Trophoblast cell (in vitro differentiated cells and primary cell): Measurements from ENCODE around the gene SCN5A.

Source experiments
- DNase-seq, 2 donors: peaks; one replicate each; pipeline ENCODE4 v3.0.0-alpha.2; 2016
- H2AFZ ChIP-seq: 2 replicates; pipeline ENCODE4 v1.6.1; 2013; ENCODE audit warnings: low read length, moderate library complexity, mild to moderate bottlenecking; ENCODE audit not compliant: insufficient read depth, poor library complexity
- H2AK5ac ChIP-seq: 2 replicates; pipeline ENCODE4 v1.6.1; 2013; ENCODE audit warnings: mild to moderate bottlenecking, low read length
- H2BK120ac ChIP-seq: 2 replicates; pipeline ENCODE4 v1.6.1; 2013; ENCODE audit warnings: low read length, mild to moderate bottlenecking, moderate library complexity; ENCODE audit not compliant: insufficient read depth, poor library complexity
- H2BK12ac ChIP-seq: 2 replicates; pipeline ENCODE4 v1.6.1; 2013; ENCODE audit warnings: mild to moderate bottlenecking, low read length, moderate library complexity
- H2BK5ac ChIP-seq: 2 replicates; pipeline ENCODE4 v1.6.1; 2013; ENCODE audit warnings: low read length, low read depth, moderate library complexity, mild to moderate bottlenecking; ENCODE audit not compliant: poor library complexity
- H3K14ac ChIP-seq: 2 replicates; pipeline ENCODE4 v1.6.1; 2013; ENCODE audit warnings: mild to moderate bottlenecking, low read length
- H3K18ac ChIP-seq: 2 replicates; pipeline ENCODE4 v1.6.1; 2013; ENCODE audit warnings: mild to moderate bottlenecking, low read length
- H3K23ac ChIP-seq: 2 replicates; pipeline ENCODE4 v1.6.1; 2013; ENCODE audit warnings: low read length
- H3K27ac ChIP-seq: 2 replicates; pipeline ENCODE4 v1.5.1; 2013; ENCODE audit warnings: low read depth, mild to moderate bottlenecking, inconsistent platforms, low read length, moderate library complexity
- H3K27me3 ChIP-seq: 2 replicates; pipeline ENCODE4 v1.6.1; 2013; ENCODE audit warnings: inconsistent platforms, mild to moderate bottlenecking, low read length, moderate library complexity; ENCODE audit not compliant: insufficient read depth
- H3K36me3 ChIP-seq, 2 experiments: 1 replicate in 1 of 2; 2 replicates in 1 of 2; pipeline ENCODE4 v1.6.1; 2013; ENCODE audit warnings: low read length in 2 of 2, mild to moderate bottlenecking in 2 of 2, moderate library complexity in 1 of 2; ENCODE audit not compliant: insufficient read depth in 2 of 2, control insufficient read depth in 1 of 2
- H3K4ac ChIP-seq: 2 replicates; pipeline ENCODE4 v1.6.1; 2013; ENCODE audit warnings: low read depth, mild to moderate bottlenecking, low read length, moderate library complexity
- H3K4me1 ChIP-seq, 2 experiments: 1 replicate in 1 of 2; 2 replicates in 1 of 2; pipeline ENCODE4 v1.6.1; 2013; ENCODE audit warnings: low read length in 2 of 2, mild to moderate bottlenecking in 2 of 2, moderate library complexity in 1 of 2; ENCODE audit not compliant: insufficient read depth in 2 of 2, control insufficient read depth in 1 of 2
- H3K4me2 ChIP-seq: 2 replicates; pipeline ENCODE4 v1.6.1; 2013; ENCODE audit warnings: inconsistent platforms, mild to moderate bottlenecking, low read length, moderate library complexity
- H3K4me3 ChIP-seq: 2 replicates; pipeline ENCODE4 v1.5.1; 2013; ENCODE audit warnings: mild to moderate bottlenecking, low read depth, low read length, inconsistent platforms
- H3K79me1 ChIP-seq: one replicate; pipeline ENCODE4 v1.6.1; 2013; ENCODE audit warnings: low read length
- H3K79me2 ChIP-seq: 2 replicates; pipeline ENCODE4 v1.6.1; 2013; ENCODE audit warnings: low read length, mild to moderate bottlenecking; ENCODE audit not compliant: control insufficient read depth, insufficient read depth, poor library complexity
- H3K9ac ChIP-seq: 2 replicates; pipeline ENCODE4 v1.6.1; 2013; ENCODE audit warnings: mild to moderate bottlenecking, low read length
- H3K9me3 ChIP-seq: 2 replicates; pipeline ENCODE4 v1.6.1; 2013; ENCODE audit warnings: low read depth, mild to moderate bottlenecking, control low read depth, inconsistent platforms, low read length; ENCODE audit not compliant: insufficient read depth
- H4K12ac ChIP-seq: 2 replicates; pipeline ENCODE4 v1.6.1; 2013; ENCODE audit warnings: low read depth, mild to moderate bottlenecking, low read length, moderate library complexity
- H4K8ac ChIP-seq: 2 replicates; pipeline ENCODE4 v1.6.1; 2013; ENCODE audit warnings: low read depth, mild to moderate bottlenecking, low read length, moderate library complexity
- H4K91ac ChIP-seq: one replicate; pipeline ENCODE4 v1.6.1; 2013; ENCODE audit warnings: low read depth, mild to moderate bottlenecking, low read length, moderate library complexity
- WGBS: extraction: QIAGEN DNeasy Blood & Tissue Kit; methylation state at CpG from one replicate; pipeline ENCODE4 v1.1.7; 2013; ENCODE audit warnings: missing lambda C conversion rate; ENCODE audit not compliant: insufficient read length, insufficient coverage; ENCODE audit errors: extremely low coverage; 5-methylcytosine and 5-hydroxymethylcytosine counted together

SCN5A gene

DNA sequence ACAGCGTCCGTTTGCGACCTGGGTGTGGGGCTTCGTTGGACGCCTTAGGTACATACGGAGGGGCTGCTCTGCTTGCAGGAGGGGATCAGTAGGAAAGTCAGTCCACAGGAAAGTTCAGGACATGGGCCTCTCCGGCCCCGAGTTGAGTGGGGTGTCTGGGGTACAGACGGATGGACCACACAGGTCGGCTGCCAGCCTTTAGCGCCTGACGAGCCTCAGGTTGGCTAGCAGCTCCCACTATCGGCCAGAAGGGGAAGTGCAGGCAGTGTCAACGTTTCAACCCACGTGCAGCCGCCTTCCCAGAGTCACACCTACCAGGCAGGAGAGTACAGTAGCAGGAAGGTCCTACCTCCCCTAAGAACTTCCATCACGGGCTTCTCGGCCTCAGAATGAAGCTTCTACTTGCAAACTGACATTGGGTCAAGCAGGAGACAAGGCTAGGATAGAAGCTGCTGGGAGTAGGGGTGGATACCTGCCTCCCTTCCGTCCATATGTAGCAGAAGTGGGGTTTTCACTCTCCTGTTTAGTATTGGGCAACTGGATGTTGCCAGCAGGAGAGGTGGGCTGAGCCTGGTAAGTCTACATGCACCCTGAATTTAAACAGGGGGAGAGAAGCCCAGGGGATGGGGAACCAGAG is 1.8 kb upstream of the SCN5A start:
- no peaks in the 10 kb centered on the region for H3K79me2 ChIP-seq
- no peak overlapping the region for H3K4me3 ChIP-seq
- no peak overlapping the region for H3K9ac ChIP-seq
- H4K91ac ChIP-seq: no peak overlapping the region
- H3K14ac ChIP-seq: no peak overlapping the region
- H3K18ac ChIP-seq: no peak overlapping the region
- no peaks in the 10 kb centered on the region for H3K79me1 ChIP-seq
- peak; percentile 56 to 81 for DNase-seq
- no peak overlapping the region for H2BK12ac ChIP-seq
- H2AFZ ChIP-seq: no peak overlapping the region
- WGBS: no CpG with 5 or more reads among the region's 19 CpGs
- H4K8ac ChIP-seq: no peak overlapping the region
- no peak overlapping the region for H2BK5ac ChIP-seq
- H3K4me2 ChIP-seq: peak overlapping the region; percentile 7
- H3K4ac ChIP-seq: no peak overlapping the region
- no peaks in the 10 kb centered on the region for H3K36me3 ChIP-seq
- H2AK5ac ChIP-seq: no peak overlapping the region
- no peak overlapping the region for H2BK120ac ChIP-seq
- H3K27me3 ChIP-seq: peaks cover 21% of the 10 kb centered on the region
- H3K9me3 ChIP-seq: peaks cover 6% of the 10 kb centered on the region
- H4K12ac ChIP-seq: no peak overlapping the region
- no peak overlapping the region for H3K27ac ChIP-seq
- no peak overlapping the region for H3K23ac ChIP-seq
- peaks cover 9 to 11% of the 10 kb centered on the region in 2 experiments for H3K4me1 ChIP-seq

DNA sequence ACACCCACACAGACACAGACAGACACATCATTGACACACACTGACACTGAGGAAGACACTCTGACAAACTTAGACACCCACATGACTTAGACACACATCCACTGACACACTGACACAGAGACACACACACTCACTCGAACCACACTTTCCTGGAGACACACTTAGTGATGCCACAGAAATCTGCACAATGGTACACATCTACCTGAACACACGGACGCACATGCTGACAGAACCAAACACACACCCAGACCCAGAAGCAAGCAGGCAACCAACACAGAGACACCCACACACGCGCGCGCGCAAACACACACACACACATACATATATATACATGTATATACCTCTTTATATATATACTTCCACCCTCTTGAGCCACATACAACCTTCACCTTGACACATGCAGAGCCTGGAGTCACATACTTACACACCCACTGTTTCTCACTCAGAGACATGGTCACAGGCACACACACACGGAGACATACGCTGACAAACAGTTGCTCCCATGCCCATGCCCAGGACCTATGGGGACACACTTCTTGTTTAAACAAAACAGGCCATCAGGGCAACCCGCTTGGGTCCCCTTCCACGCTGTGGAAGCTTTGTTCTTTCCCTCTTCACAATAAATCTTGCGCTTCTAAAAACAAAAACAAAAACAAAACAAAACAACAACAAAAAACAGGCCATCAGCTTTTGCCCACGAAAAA is 913 bp upstream of the SCN5A start:
- peak overlapping the region; percentile 86 for H3K4me2 ChIP-seq
- WGBS: no CpG with 5 or more reads among the region's 14 CpGs
- H4K91ac ChIP-seq: no peak overlapping the region

DNA sequence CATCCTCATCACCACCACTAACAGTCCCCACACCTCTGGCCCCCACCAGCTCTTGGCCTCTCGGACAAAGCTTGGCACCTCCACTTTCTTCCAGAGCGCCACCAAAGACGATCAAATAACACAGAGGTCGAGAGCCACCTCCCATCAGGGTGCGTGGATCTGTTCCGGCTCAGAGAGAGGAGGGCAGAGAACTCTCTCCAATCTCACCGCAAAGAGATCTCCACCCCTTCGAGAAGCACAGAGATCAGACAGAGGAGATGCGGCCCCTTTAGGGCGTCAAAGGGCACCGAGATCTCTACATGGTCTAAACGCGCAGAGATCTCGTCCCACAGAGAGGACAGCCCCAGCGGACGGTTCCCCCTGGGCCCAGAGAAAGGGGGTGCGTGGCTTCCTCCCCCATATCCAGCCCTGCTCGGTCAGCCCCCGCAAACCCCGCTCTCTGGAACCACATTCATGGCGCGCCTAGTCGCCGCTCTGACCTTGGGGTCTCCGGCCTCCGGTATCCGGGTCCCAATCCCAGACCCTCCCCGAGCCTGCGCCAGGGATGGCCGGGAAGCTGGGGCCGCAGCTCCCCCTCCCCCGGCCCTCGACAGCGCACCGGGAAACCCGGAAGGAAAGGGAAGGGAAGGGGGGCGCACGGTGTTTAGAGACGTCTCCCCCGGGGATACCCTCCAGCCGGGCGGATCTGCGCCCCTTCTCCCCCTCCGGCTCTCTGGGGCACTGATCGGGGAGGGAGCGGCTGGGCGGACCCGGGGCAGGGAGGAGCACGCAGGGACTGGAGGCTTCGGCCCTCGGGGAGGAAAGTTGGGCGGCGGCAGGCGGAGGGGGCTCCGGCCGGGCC is 608 bp downstream of the SCN5A start:
- Histone ChIP-seq H3K14ac (no peak overlapping the region), H2AK5ac (no peak overlapping the region), H3K18ac (no peak overlapping the region), H4K91ac (no peak overlapping the region), H3K79me1 (no peaks in the 10 kb centered on the region), H3K36me3 (no peaks in the 10 kb centered on the region), H3K79me2 (no peaks in the 10 kb centered on the region), H3K4me2 (peak overlapping the region; percentile 64), H3K27ac (no peak overlapping the region), H3K27me3 (peaks cover 21% of the 10 kb centered on the region), H2BK5ac (no peak overlapping the region), H3K4me1 (peaks cover 9 to 11% of the 10 kb centered on the region in 2 experiments), H3K4me3 (peak overlapping the region; percentile 25), H3K9ac (no peak overlapping the region), H3K4ac (no peak overlapping the region), H4K8ac (peak overlapping the region; percentile 4), H2AFZ (peak overlapping the region; percentile 45), H4K12ac (no peak overlapping the region), H2BK12ac (no peak overlapping the region), H3K9me3 (peaks cover 6% of the 10 kb centered on the region), H3K23ac (no peak overlapping the region), H2BK120ac (no peak overlapping the region)
- no peak for DNase-seq
- WGBS: no CpG with 5 or more reads among the region's 56 CpGs

More for the DNA sequence above, 913 bp upstream of the SCN5A start:
- Histone ChIP-seq H4K8ac (no peak overlapping the region), H3K27ac (no peak overlapping the region), H3K4me3 (no peak overlapping the region), H3K4ac (no peak overlapping the region), H3K27me3 (peaks cover 21% of the 10 kb centered on the region), H2AFZ (peak overlapping the region; percentile 28), H3K4me1 (peaks cover 9 to 11% of the 10 kb centered on the region in 2 experiments), H3K79me2 (no peaks in the 10 kb centered on the region), H3K9ac (no peak overlapping the region), H4K12ac (no peak overlapping the region), H2AK5ac (no peak overlapping the region), H2BK5ac (no peak overlapping the region), H3K18ac (no peak overlapping the region), H3K14ac (no peak overlapping the region), H2BK12ac (no peak overlapping the region), H3K23ac (peak overlapping the region; percentile 10), H3K9me3 (peaks cover 6% of the 10 kb centered on the region), H2BK120ac (no peak overlapping the region), H3K36me3 (no peaks in the 10 kb centered on the region), H3K79me1 (no peaks in the 10 kb centered on the region)
- DNase-seq: peak in 1 of 2 donors; percentile 1

DNA sequence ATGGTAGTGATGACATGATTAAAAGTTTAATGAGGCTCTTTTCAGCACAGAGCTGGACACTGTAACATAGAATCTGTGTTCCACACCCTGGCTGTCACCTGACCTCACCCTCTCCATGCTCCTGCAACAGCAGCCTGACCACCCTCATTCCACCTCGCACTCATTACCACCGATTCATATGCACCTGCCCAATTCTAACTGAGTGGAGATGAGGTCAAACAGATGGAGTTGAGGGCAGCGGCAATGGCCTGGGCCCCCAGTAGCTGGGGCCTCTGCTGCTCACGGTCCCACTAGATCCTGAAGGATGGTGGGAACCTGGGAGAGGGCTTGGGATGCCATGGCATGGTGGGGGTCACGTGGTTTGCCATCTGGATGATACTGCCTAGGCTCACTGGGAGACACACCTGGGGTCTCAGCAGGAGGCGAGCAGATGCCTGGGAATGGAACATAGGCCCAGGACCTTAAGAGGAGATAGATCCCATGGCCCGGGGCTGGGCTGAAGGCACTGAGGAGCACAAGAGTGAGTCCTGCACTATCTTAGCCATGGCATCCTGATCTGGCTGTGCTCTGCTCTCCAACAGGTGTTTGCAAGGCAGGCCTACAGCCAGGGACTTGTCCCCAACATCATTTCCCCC is 1.3 kb downstream of the SCN5A start:
- DNase-seq: no peak
- Histone ChIP-seq H3K79me1 (no peaks in the 10 kb centered on the region), H3K18ac (no peak overlapping the region), H3K9me3 (peaks cover 6% of the 10 kb centered on the region), H3K27me3 (peaks cover 21% of the 10 kb centered on the region), H2BK120ac (no peak overlapping the region), H3K4ac (no peak overlapping the region), H3K36me3 (no peaks in the 10 kb centered on the region), H3K4me1 (peaks cover 9 to 11% of the 10 kb centered on the region in 2 experiments), H2BK5ac (no peak overlapping the region), H3K27ac (no peak overlapping the region), H3K9ac (no peak overlapping the region), H4K91ac (no peak overlapping the region), H3K23ac (no peak overlapping the region), H3K14ac (no peak overlapping the region), H3K4me3 (no peak overlapping the region), H2BK12ac (no peak overlapping the region), H2AFZ (no peak overlapping the region), H2AK5ac (no peak overlapping the region), H4K8ac (no peak overlapping the region), H3K79me2 (no peaks in the 10 kb centered on the region), H4K12ac (no peak overlapping the region), H3K4me2 (no peak overlapping the region)
- no CpG with 5 or more reads among the region's 7 CpGs for WGBS
